Activated CD4-positive, alpha-beta T cell treated with anti-CD3 and anti-CD28 coated beads for 36 hours (primary cell): Measurements from ENCODE around the gene MCRIP2. TPM values are rescaled to one million over a fixed set of nuclear protein-coding genes. Genes with fewer than 3 reads are reported as not detected.

Source experiments
- ATAC-seq: fragments of 200-7000 bp; cut with Tn5 transposase; one replicate; pipeline ENCODE4 v1.10.0; 2021; ENCODE audit warnings: mild to moderate bottlenecking, moderate library complexity
- CTCF ChIA-PET: fragments of 350-600 bp; sonication (Branson Sonifier 250); formaldehyde crosslinking; loops from one replicate; lab custom pipeline; 2021; ENCODE audit warnings: antibody characterized with exemption; lab: Charles Lee
- POLR2A ChIA-PET: fragments of 350-600 bp; sonication (Branson Sonifier 250); formaldehyde crosslinking; loops from one replicate; lab custom pipeline; 2021; ENCODE audit warnings: antibody characterized with exemption, inconsistent platforms; lab: Charles Lee
- DNase-seq: peaks from one replicate; pipeline ENCODE4 v3.0.0-alpha.2; 2020
- H3K27ac Mint-ChIP-seq: one replicate; pipeline ENCODE4 v1.8.0; 2021; ENCODE audit warnings: mixed read lengths
- H3K27me3 Mint-ChIP-seq: one replicate; pipeline ENCODE4 v1.8.0; 2021; ENCODE audit warnings: mixed read lengths
- H3K36me3 Mint-ChIP-seq: one replicate; pipeline ENCODE4 v1.8.0; 2021; ENCODE audit warnings: low read depth, mixed read lengths
- H3K4me1 Mint-ChIP-seq: one replicate; pipeline ENCODE4 v1.8.0; 2021; ENCODE audit warnings: mixed read lengths
- H3K4me3 Mint-ChIP-seq: one replicate; pipeline ENCODE4 v1.8.0; 2021; ENCODE audit warnings: mild to moderate bottlenecking, moderate library complexity, mixed read lengths
- H3K9me3 Mint-ChIP-seq: one replicate; pipeline ENCODE4 v1.8.0; 2021; ENCODE audit warnings: low read depth, mixed read lengths
- intact Hi-C, 2 experiments: fragments of 100-400 bp; cut with DNase I in 1 of 2; cut with micrococcal nuclease in 1 of 2; formaldehyde crosslinking; loops; one replicate each; pipeline versions ENCODE4 v1.14.2 to v1.15.1; 2022 to 2024; cut with DNase I, micrococcal nuclease
- total RNA-seq, 2 experiments: library from RNA; stranded (reverse); gene quantifications; one replicate each; pipeline ENCODE4 v1.2.3, GENCODE V29; 2021

Gene MCRIP2
- total RNA-seq, 2 experiments from 2014 or later = 28.5 to 44.0 TPM

GRCh38 chr16:600781-601180 lies 40.8 kb upstream of the MCRIP2 start:
- Mint-ChIP-seq H3K4me3 (no peak overlapping the region), H3K36me3 (peaks cover 9% of the 10 kb centered on the region), H3K27me3 (no peaks in the 10 kb centered on the region), H3K27ac (peak overlapping the region; percentile 63), H3K9me3 (no peaks in the 10 kb centered on the region), H3K4me1 (peaks cover 13% of the 10 kb centered on the region)
- intact Hi-C loops = no loop called here
- POLR2A ChIA-PET = no interaction called here
- DNase-seq (no peak), ATAC-seq (peak; percentile 36)
- CTCF ChIA-PET = interaction anchor here (0.6 to 1.1 kb wide), 3 partner anchors 10 to 1099 kb away, joined by 3 read pairs; no protein-coding TSS in a partner anchor

GRCh38 chr16:603933-604332 lies 37.7 kb upstream of the MCRIP2 start:
- H3K9me3 Mint-ChIP-seq = no peaks in the 10 kb centered on the region
- H3K4me3 Mint-ChIP-seq = no peak overlapping the region
- peaks cover 5% of the 10 kb centered on the region for H3K36me3 Mint-ChIP-seq
- no peaks in the 10 kb centered on the region for H3K27me3 Mint-ChIP-seq
- ChIA-PET CTCF (interaction anchor here (1.0 kb wide), 1 partner anchor 24 kb away, joined by 4 read pairs; no protein-coding TSS in a partner anchor), POLR2A (no interaction called here)
- H3K4me1 Mint-ChIP-seq = peaks cover 21% of the 10 kb centered on the region
- no peak overlapping the region for H3K27ac Mint-ChIP-seq
- DNase-seq = no peak
- no peak for ATAC-seq
- intact Hi-C loops = no loop called here

GRCh38 chr16:606656-607307 lies 34.8 kb upstream of the MCRIP2 start:
- CTCF ChIA-PET = interaction anchor here (0.7 kb wide), 2 partner anchors 160 to 438 kb away, joined by 3 to 4 read pairs; no protein-coding TSS in a partner anchor
- H3K9me3 Mint-ChIP-seq = no peaks in the 10 kb centered on the region
- H3K27me3 Mint-ChIP-seq = no peaks in the 10 kb centered on the region
- peaks cover 27% of the 10 kb centered on the region for H3K4me1 Mint-ChIP-seq
- no peak for DNase-seq
- no peak overlapping the region for H3K27ac Mint-ChIP-seq
- POLR2A ChIA-PET = no interaction called here
- intact Hi-C loops = loop anchor here in 1 of 2 experiments (5.0 kb wide), 1 partner anchor 214 kb away; no protein-coding TSS in a partner anchor
- peaks cover 3% of the 10 kb centered on the region for H3K36me3 Mint-ChIP-seq
- ATAC-seq = no peak
- no peak overlapping the region for H3K4me3 Mint-ChIP-seq

GRCh38 chr16:608019-608418 lies 33.6 kb upstream of the MCRIP2 start:
- POLR2A ChIA-PET = no interaction called here
- peak; percentile 97 for ATAC-seq
- peak overlapping the region; percentile 70 for H3K27ac Mint-ChIP-seq
- DNase-seq = peak; percentile 84
- peaks cover 3% of the 10 kb centered on the region for H3K36me3 Mint-ChIP-seq
- H3K9me3 Mint-ChIP-seq = no peaks in the 10 kb centered on the region
- H3K4me3 Mint-ChIP-seq = no peak overlapping the region
- no peaks in the 10 kb centered on the region for H3K27me3 Mint-ChIP-seq
- CTCF ChIA-PET = interaction anchor here (0.6 to 1.4 kb wide), 2 partner anchors 40 to 80 kb away, joined by 3 to 4 read pairs; partner anchors contain the start of gene CAPN15
- intact Hi-C loops = loop anchor here in 1 of 2 experiments (1.0 to 5.0 kb wide), 4 partner anchors 19 to 216 kb away; no protein-coding TSS in a partner anchor
- peaks cover 27% of the 10 kb centered on the region for H3K4me1 Mint-ChIP-seq

GRCh38 chr16:609316-609715 lies 32.3 kb upstream of the MCRIP2 start:
- peaks cover 17% of the 10 kb centered on the region for H3K4me1 Mint-ChIP-seq
- ChIA-PET CTCF (interaction anchor here (0.7 to 1.4 kb wide), 5 partner anchors 11 to 39 kb away, joined by 3 to 6 read pairs (median 4); no protein-coding TSS in a partner anchor), POLR2A (no interaction called here)
- ATAC-seq (no peak), DNase-seq (no peak)
- peaks cover 3% of the 10 kb centered on the region for H3K36me3 Mint-ChIP-seq
- H3K27ac Mint-ChIP-seq = no peak overlapping the region
- intact Hi-C loops = loop anchor here in 1 of 2 experiments (5.0 kb wide), 1 partner anchor 217 kb away; no protein-coding TSS in a partner anchor
- H3K9me3 Mint-ChIP-seq = no peaks in the 10 kb centered on the region
- H3K4me3 Mint-ChIP-seq = no peak overlapping the region
- no peaks in the 10 kb centered on the region for H3K27me3 Mint-ChIP-seq

GRCh38 chr16:609984-610383 lies 31.6 kb upstream of the MCRIP2 start:
- intact Hi-C loops = loop anchor here (2.0 to 5.0 kb wide), 2 partner anchors 31 to 218 kb away; no protein-coding TSS in a partner anchor
- no peak overlapping the region for H3K27ac Mint-ChIP-seq

GRCh38 chr16:610513-611381 lies 30.9 kb upstream of the MCRIP2 start:
- intact Hi-C loops = loop anchor here (1.0 to 2.0 kb wide), 2 partner anchors 31 to 32 kb away; no protein-coding TSS in a partner anchor
- ATAC-seq (peak; percentile 57), DNase-seq (peak; percentile 82)
- Mint-ChIP-seq H3K27me3 (no peaks in the 10 kb centered on the region), H3K36me3 (no peaks in the 10 kb centered on the region), H3K4me3 (no peak overlapping the region), H3K27ac (peak overlapping the region; percentile 32), H3K4me1 (peaks cover 17% of the 10 kb centered on the region), H3K9me3 (no peaks in the 10 kb centered on the region)
- POLR2A ChIA-PET = no interaction called here
- CTCF ChIA-PET = interaction anchor here (1.0 kb wide), 1 partner anchor 10 kb away, joined by 3 read pairs; no protein-coding TSS in a partner anchor

More at GRCh38 chr16:609984-610383, 31.6 kb upstream of the MCRIP2 start:
- no peak for ATAC-seq
- Mint-ChIP-seq H3K4me3 (no peak overlapping the region), H3K27me3 (no peaks in the 10 kb centered on the region), H3K36me3 (peaks cover 3% of the 10 kb centered on the region), H3K4me1 (peaks cover 17% of the 10 kb centered on the region), H3K9me3 (no peaks in the 10 kb centered on the region)
- no peak for DNase-seq
- POLR2A ChIA-PET = no interaction called here
- CTCF ChIA-PET = interaction anchor here (0.8 to 1.3 kb wide), 4 partner anchors 9 to 21 kb away, joined by 3 to 6 read pairs (median 5); no protein-coding TSS in a partner anchor

GRCh38 chr16:615122-615521 lies 26.5 kb upstream of the MCRIP2 start:
- ATAC-seq (no peak), DNase-seq (no peak)
- no peaks in the 10 kb centered on the region for H3K36me3 Mint-ChIP-seq
- POLR2A ChIA-PET = no interaction called here
- no peak overlapping the region for H3K4me3 Mint-ChIP-seq
- no peaks in the 10 kb centered on the region for H3K27me3 Mint-ChIP-seq
- H3K9me3 Mint-ChIP-seq = no peaks in the 10 kb centered on the region
- CTCF ChIA-PET = no interaction called here
- intact Hi-C loops = no loop called here
- H3K27ac Mint-ChIP-seq = no peak overlapping the region
- H3K4me1 Mint-ChIP-seq = peaks cover 5% of the 10 kb centered on the region

GRCh38 chr16:616733-617586 lies 24.7 kb upstream of the MCRIP2 start:
- POLR2A ChIA-PET = no interaction called here
- intact Hi-C loops = no loop called here
- Mint-ChIP-seq H3K36me3 (no peaks in the 10 kb centered on the region), H3K4me1 (no peaks in the 10 kb centered on the region), H3K27me3 (no peaks in the 10 kb centered on the region), H3K27ac (no peak overlapping the region), H3K4me3 (no peak overlapping the region), H3K9me3 (no peaks in the 10 kb centered on the region)
- CTCF ChIA-PET = no interaction called here
- no peak for ATAC-seq
- no peak for DNase-seq

- no peaks in the 10 kb centered on the region for H3K9me3 Mint-ChIP-seq
- no peak overlapping the region for H3K27ac Mint-ChIP-seq
These were observed 23.8 kb upstream of the MCRIP2 start for GRCh38 chr16:617855-618254.

More at GRCh38 chr16:617855-618254, 23.8 kb upstream of the MCRIP2 start:
- H3K36me3 Mint-ChIP-seq = no peaks in the 10 kb centered on the region
- no peaks in the 10 kb centered on the region for H3K27me3 Mint-ChIP-seq
- intact Hi-C loops = no loop called here
- CTCF ChIA-PET = no interaction called here
- no peaks in the 10 kb centered on the region for H3K4me1 Mint-ChIP-seq
- H3K4me3 Mint-ChIP-seq = no peak overlapping the region
- ATAC-seq (no peak), DNase-seq (no peak)
- POLR2A ChIA-PET = no interaction called here
